Measurements from ENCODE around the gene CCDC88B.

CCDC88B gene

GRCh38 chr11:64385945-64386704 is 46.1 kb downstream of the CCDC88B start:
- DNase-seq: no peak

GRCh38 chr11:64387916-64388315 is 47.9 kb downstream of the CCDC88B start:
- DNase-seq: no peak

- DNase-seq: no peak
Measured at GRCh38 chr11:64388894-64389293, 48.9 kb downstream of the CCDC88B start.

DNA sequence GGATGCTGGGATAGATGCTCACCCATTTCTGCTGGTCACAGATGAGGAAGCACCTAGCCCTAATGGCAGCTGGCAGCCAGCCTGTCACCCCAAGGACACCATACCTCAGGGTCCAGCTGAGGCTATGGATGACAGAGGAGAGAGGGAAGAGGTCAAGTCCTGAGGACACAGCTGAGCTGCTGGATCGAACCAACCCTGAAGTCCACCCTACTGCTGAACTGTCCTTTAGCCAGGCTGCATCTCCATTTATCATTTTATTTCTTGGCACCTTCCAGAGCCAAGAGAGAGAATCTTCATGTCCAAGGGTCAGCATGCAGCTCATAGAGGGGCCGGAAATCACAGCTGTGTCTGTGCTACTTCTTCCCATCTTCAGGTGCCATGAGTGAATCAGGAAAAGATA is 49.8 kb downstream of the CCDC88B start:
- DNase-seq: no peak

GRCh38 chr11:64390558-64390957 is 50.6 kb downstream of the CCDC88B start:
- no peak for DNase-seq

DNA sequence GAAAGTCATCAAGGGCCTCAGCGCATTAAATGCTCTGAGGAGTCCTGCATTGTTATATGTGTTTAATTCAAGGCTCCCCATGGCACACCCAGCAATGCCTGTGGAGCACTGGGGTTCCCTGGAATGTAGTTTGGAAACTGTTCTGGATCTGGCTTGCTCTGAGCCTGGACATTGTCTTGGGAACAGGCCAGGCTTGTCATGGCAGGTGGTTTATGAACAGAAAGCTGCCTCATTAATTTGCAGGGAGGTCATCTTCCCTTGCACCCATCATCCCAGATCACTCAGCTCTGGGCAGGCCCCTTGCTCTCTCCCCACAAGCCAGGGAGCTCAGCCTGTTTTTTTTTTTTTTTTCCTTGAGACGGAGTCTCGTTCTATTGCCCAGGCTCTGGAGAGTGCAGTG is 51.8 kb downstream of the CCDC88B start:
- no peak for DNase-seq

DNA sequence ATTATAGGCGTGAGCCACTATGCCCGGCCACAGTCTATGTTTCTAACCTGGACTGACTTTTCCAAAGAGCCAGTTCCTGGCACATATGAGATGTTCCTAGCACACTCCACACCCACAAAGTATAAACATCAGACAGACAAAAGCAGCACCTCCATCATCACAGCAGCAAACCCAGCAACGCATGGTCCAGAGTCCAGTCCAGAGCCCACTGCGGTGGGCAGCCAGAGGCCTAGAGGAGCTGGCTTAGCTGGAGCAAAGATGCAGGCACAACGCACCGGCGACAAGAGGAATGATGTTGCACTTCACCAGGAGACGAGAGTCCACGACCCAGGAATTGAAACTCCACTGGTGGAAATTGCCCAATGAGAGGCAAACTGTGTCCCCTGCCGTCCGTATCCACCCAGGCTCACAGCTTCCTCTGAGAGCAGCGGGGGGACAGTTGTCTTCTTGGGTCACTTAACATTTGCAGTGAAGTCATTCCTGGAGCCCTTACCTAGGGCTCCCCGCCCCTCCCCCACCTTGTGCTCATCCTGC is 55.6 kb downstream of the CCDC88B start:
- no peak for DNase-seq

GRCh38 chr11:64396079-64396591 is 56.1 kb downstream of the CCDC88B start:
- DNase-seq: no peak

- no peak for DNase-seq
Measured at GRCh38 chr11:64400102-64400501, 60.1 kb downstream of the CCDC88B start.

GRCh38 chr11:64400667-64401066 is 60.7 kb downstream of the CCDC88B start:
- no peak for DNase-seq

DNA sequence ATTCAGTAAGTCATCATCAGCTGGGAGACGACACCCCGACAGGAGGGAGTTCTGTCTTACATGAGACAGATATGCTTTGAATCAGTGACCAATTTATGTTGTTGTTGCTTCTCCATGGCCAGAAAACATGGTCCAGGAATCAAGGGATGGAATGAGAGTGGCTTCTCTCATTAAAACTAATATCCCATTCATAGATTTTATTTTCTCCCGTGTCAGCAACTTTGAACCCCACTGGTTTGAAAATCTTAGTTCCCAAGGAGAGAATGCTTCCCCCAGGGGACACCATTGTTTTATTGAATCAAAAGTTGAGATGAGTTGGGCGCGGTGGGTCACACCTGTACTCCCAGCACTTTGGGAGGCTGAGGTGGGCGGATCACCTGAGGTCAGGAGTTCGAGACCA is 61.8 kb downstream of the CCDC88B start:
- no peak for DNase-seq

- no peak for DNase-seq
Measured at GRCh38 chr11:64403106-64403505, 63.1 kb downstream of the CCDC88B start.

GRCh38 chr11:64406221-64406946 is 66.4 kb downstream of the CCDC88B start:
- no peak for DNase-seq

Data from NK-92 treated with Interleukin-12 subunit alpha and Interleukin-12 subunit beta, amount 100 ng/mL, for 24 hours (cell line).